OCI-LY7 (cell line): Measurements from ENCODE around the gene KCNQ4. TPM values are rescaled to one million over a fixed set of nuclear protein-coding genes. Genes with fewer than 3 reads are reported as not detected.
A peak's percentile ranks its signal among the peaks of the same experiment; 100 is the strongest.

Source experiments
- BruUV-seq: library from RNA; stranded (reverse); fragments of 400-500 nt; replicated peaks from 2 replicates; lab custom pipeline; 2021; lab: Mats Ljungman, UMichigan
- CTCF ChIA-PET: fragments of 300-600 bp; sonication (Branson Sonifier 250); formaldehyde crosslinking; loops from one replicate; lab custom pipeline; 2022; ENCODE audit warnings: antibody characterized with exemption; ENCODE audit not compliant: unreplicated experiment; lab: Charles Lee
- POLR2A ChIA-PET: fragments of 300-600 bp; sonication (Branson Sonifier 250); formaldehyde crosslinking; loops from one replicate; lab custom pipeline; 2022; ENCODE audit warnings: antibody characterized with exemption; lab: Charles Lee
- DNase-seq: peaks from one replicate; pipeline ENCODE4 v3.0.0-alpha.2; 2015; ENCODE audit warnings: low spot score
- H2AFZ ChIP-seq: fragments of 200-600 bp; sonication (generic), shearing (Covaris generic); 2 replicates; pipeline ENCODE4 v1.6.1; 2014; ENCODE audit warnings: mild to moderate bottlenecking, antibody characterized with exemption, low read length, moderate library complexity
- H3K27ac ChIP-seq: fragments of 200-600 bp; sonication (generic); 2 replicates; pipeline ENCODE4 v1.5.1; 2014; ENCODE audit warnings: mixed run types, low read depth, mild to moderate bottlenecking, moderate library complexity, low read length, inconsistent platforms; ENCODE audit not compliant: poor library complexity, severe bottlenecking
- H3K36me3 ChIP-seq: fragments of 200-600 bp; sonication (generic); 2 replicates; pipeline ENCODE4 v1.6.1; 2014; ENCODE audit warnings: mild to moderate bottlenecking, antibody characterized with exemption, low read length, moderate library complexity, mixed read lengths; ENCODE audit not compliant: insufficient read depth
- H3K4me1 ChIP-seq: fragments of 200-600 bp; sonication (generic); 2 replicates; pipeline ENCODE4 v1.5.1; 2014; ENCODE audit warnings: mild to moderate bottlenecking, low read length; ENCODE audit not compliant: insufficient read depth, poor library complexity, severe bottlenecking
- H3K4me2 ChIP-seq: fragments of 200-600 bp; sonication (generic); 2 replicates; pipeline ENCODE4 v1.6.1; 2014; ENCODE audit warnings: mild to moderate bottlenecking, low read length
- H3K4me3 ChIP-seq: fragments of 200-600 bp; sonication (generic); 2 replicates; pipeline ENCODE4 v1.5.1; 2014; ENCODE audit warnings: mild to moderate bottlenecking, low read depth, low read length; ENCODE audit not compliant: poor library complexity, severe bottlenecking
- H3K79me2 ChIP-seq: fragments of 200-600 bp; sonication (generic); 2 replicates; pipeline ENCODE4 v1.6.1; 2016; ENCODE audit warnings: low read depth, mild to moderate bottlenecking, low read length, moderate library complexity, mixed read lengths; ENCODE audit not compliant: insufficient read depth
- H3K9me2 ChIP-seq: fragments of 200-600 bp; sonication (generic); 2 replicates; pipeline ENCODE4 v1.6.1; 2016; ENCODE audit warnings: mild to moderate bottlenecking, low read length, mixed read lengths; ENCODE audit not compliant: insufficient read depth
- H3K9me3 ChIP-seq: fragments of 200-600 bp; sonication (generic); 2 replicates; pipeline ENCODE4 v1.6.1; 2014; ENCODE audit warnings: mild to moderate bottlenecking, mixed run types, low read length, mixed read lengths
- H4K20me1 ChIP-seq: fragments of 200-600 bp; sonication (generic); 2 replicates; pipeline ENCODE4 v1.6.1; 2014; ENCODE audit warnings: mild to moderate bottlenecking, antibody characterized with exemption, low read length, moderate library complexity, mixed read lengths; ENCODE audit not compliant: insufficient read depth
- CTCF ChIP-seq: fragments of 200-600 bp; sonication (generic); conservative IDR thresholded peaks from 2 replicates; pipeline ENCODE4 v1.5.1; 2014; ENCODE audit warnings: mild to moderate bottlenecking, antibody characterized with exemption, low read length, moderate library complexity, mixed read lengths
- EZH2phosphoT487 ChIP-seq: fragments of 200-600 bp; sonication (generic); IDR thresholded peaks from 2 replicates; pipeline ENCODE4 v1.6.1; 2018; ENCODE audit warnings: low read depth, borderline replicate concordance, mild to moderate bottlenecking, mixed run types, antibody characterized with exemption, low read length, moderate library complexity, mixed read lengths
- intact Hi-C: fragments of 100-400 bp; cut with micrococcal nuclease; formaldehyde crosslinking; loops from one replicate; pipeline ENCODE4 v1.10.0; 2022; ENCODE audit not compliant: unreplicated experiment
- total RNA-seq, 2 experiments: library from RNA; depleted of rRNA in 1 of 2; stranded (reverse); fragments of >200 nt in 1 of 2; shearing (Covaris generic) in 1 of 2; gene quantifications; 2 replicates each; pipeline ENCODE4 v1.2.3, GENCODE V29; 2014 to 2022

The KCNQ4 gene
- total RNA-seq, 2 experiments from 2014 or later = 0.16 to 0.49 TPM

- no peaks in the 10 kb centered on the region for H4K20me1 ChIP-seq
- DNase-seq = no peak
- H3K27ac ChIP-seq = no peak overlapping the region
- H3K79me2 ChIP-seq = no peaks in the 10 kb centered on the region
- H3K36me3 ChIP-seq = no peaks in the 10 kb centered on the region
- ChIA-PET POLR2A (no interaction called here), CTCF (no interaction called here)
- H3K9me2 ChIP-seq = no peaks in the 10 kb centered on the region
- no peak overlapping the region for H3K4me3 ChIP-seq
- peaks cover 22% of the 10 kb centered on the region for H3K4me1 ChIP-seq
- TF ChIP-seq CTCF = no peak
- intact Hi-C loops = no loop called here
- no peak overlapping the region for H2AFZ ChIP-seq
- H3K9me3 ChIP-seq = no peaks in the 10 kb centered on the region
- no peak overlapping the region for H3K4me2 ChIP-seq
- no TSS peak for BruUV-seq
Measured at GRCh38 chr1:40847023-40847745, 63.6 kb downstream of the KCNQ4 start.

- H3K9me3 ChIP-seq = no peaks in the 10 kb centered on the region
- peak overlapping the region; percentile 86; the same call in 1 of the 2 replicates for H2AFZ ChIP-seq
- H3K4me1 ChIP-seq = peaks cover 22% of the 10 kb centered on the region
- no peaks in the 10 kb centered on the region for H3K79me2 ChIP-seq
- no peak overlapping the region for H3K27ac ChIP-seq
- no peak overlapping the region for H3K4me2 ChIP-seq
- ChIA-PET CTCF (interaction anchor here (1.1 kb wide), 1 partner anchor 74 kb away, joined by 8 read pairs; no protein-coding TSS in a partner anchor), POLR2A (no interaction called here)
- H4K20me1 ChIP-seq = no peaks in the 10 kb centered on the region
- DNase-seq = peak; percentile 45
- peak; percentile 76 for TF ChIP-seq CTCF
- TF ChIP-seq EZH2phosphoT487 = no peak
- no peaks in the 10 kb centered on the region for H3K9me2 ChIP-seq
- no peak overlapping the region for H3K4me3 ChIP-seq
- BruUV-seq = no TSS peak
- no peaks in the 10 kb centered on the region for H3K36me3 ChIP-seq
- intact Hi-C loops = no loop called here
Measured at GRCh38 chr1:40848530-40849189, 65.1 kb downstream of the KCNQ4 start.
